ENCODE measurements around the gene MAD1L1. TPM values are rescaled to one million over a fixed set of nuclear protein-coding genes. Genes with fewer than 3 reads are reported as not detected.
"Not testable (repeated sequence)": the region's sequence is repeated elsewhere in the genome, so short reads cannot be mapped to it uniquely, and the experiment has no call there.

Gene MAD1L1
- total RNA-seq, 2 donors from 2014 or later = 34.2 to 53.5 TPM

GRCh38 chr7:1978656-1979590 lies 253.8 kb downstream of the MAD1L1 start:
- peak overlapping the region in 1 of 2 donors; percentile 9 for H3K27ac Mint-ChIP-seq

GRCh38 chr7:1977876-1978441 lies 254.8 kb downstream of the MAD1L1 start:
- Mint-ChIP-seq H3K27ac (peak overlapping the region in 1 of 2 donors; percentile 66), H3K36me3 (peaks cover 0 to 6% of the 10 kb centered on the region in 2 donors), H3K9me3 (no peaks in the 10 kb centered on the region)
- no peak for ATAC-seq
- no peak for DNase-seq (ENCODE audit: low spot score in 2 of 2)

More at GRCh38 chr7:1978656-1979590, 253.8 kb downstream of the MAD1L1 start:
- no peak for ATAC-seq
- DNase-seq (ENCODE audit: low spot score in 2 of 2) = no peak
- no peaks in the 10 kb centered on the region for H3K9me3 Mint-ChIP-seq
- H3K36me3 Mint-ChIP-seq = peaks cover 0 to 6% of the 10 kb centered on the region in 2 donors

GRCh38 chr7:1977059-1977875 lies 255.5 kb downstream of the MAD1L1 start:
- peaks cover 0 to 6% of the 10 kb centered on the region in 2 donors for H3K36me3 Mint-ChIP-seq
- H3K27ac Mint-ChIP-seq = peak overlapping the region in 1 of 2 donors; percentile 66
- no peaks in the 10 kb centered on the region for H3K9me3 Mint-ChIP-seq
- no peak for ATAC-seq
- no peak for DNase-seq (ENCODE audit: low spot score in 2 of 2)

- H3K36me3 Mint-ChIP-seq; DNase-seq (ENCODE audit: low spot score in 2 of 2); ATAC-seq; H3K27ac Mint-ChIP-seq; H3K9me3 Mint-ChIP-seq: not testable (repeated sequence)
Observed at GRCh38 chr7:1976521-1976920, 256.2 kb downstream of the MAD1L1 start.

GRCh38 chr7:1975581-1975980 lies 257.2 kb downstream of the MAD1L1 start:
- Mint-ChIP-seq H3K9me3 (no peaks in the 10 kb centered on the region), H3K27ac (no peak overlapping the region), H3K36me3 (peaks cover 0 to 6% of the 10 kb centered on the region in 2 donors)
- ATAC-seq = no peak
- DNase-seq (ENCODE audit: low spot score in 2 of 2) = no peak

GRCh38 chr7:1975179-1975578 lies 257.6 kb downstream of the MAD1L1 start:
- Mint-ChIP-seq H3K9me3 (no peaks in the 10 kb centered on the region), H3K36me3 (peaks cover 0 to 6% of the 10 kb centered on the region in 2 donors), H3K27ac (no peak overlapping the region)
- DNase-seq (ENCODE audit: low spot score in 2 of 2) = no peak
- no peak for ATAC-seq

GRCh38 chr7:1974290-1975101 lies 258.2 kb downstream of the MAD1L1 start:
- ATAC-seq (no peak), DNase-seq (ENCODE audit: low spot score in 2 of 2) (no peak)
- Mint-ChIP-seq H3K9me3 (no peaks in the 10 kb centered on the region), H3K27ac (peak overlapping the region in 1 of 2 donors; percentile 33), H3K36me3 (peaks cover 0 to 6% of the 10 kb centered on the region in 2 donors)

GRCh38 chr7:1973321-1974251 lies 259.2 kb downstream of the MAD1L1 start:
- Mint-ChIP-seq H3K36me3 (peaks cover 0 to 6% of the 10 kb centered on the region in 2 donors), H3K27ac (peak overlapping the region in 1 of 2 donors; percentile 33), H3K9me3 (no peaks in the 10 kb centered on the region)
- no peak for ATAC-seq
- no peak for DNase-seq (ENCODE audit: low spot score in 2 of 2)

- no peak overlapping the region for H3K27ac Mint-ChIP-seq
- ATAC-seq = no peak
- no peaks in the 10 kb centered on the region for H3K9me3 Mint-ChIP-seq
- no peak for DNase-seq (ENCODE audit: low spot score in 2 of 2)
- peaks cover 1 to 10% of the 10 kb centered on the region in 2 donors for H3K36me3 Mint-ChIP-seq
Observed at GRCh38 chr7:1972744-1973143, 260.0 kb downstream of the MAD1L1 start.

GRCh38 chr7:1971946-1972654 lies 260.6 kb downstream of the MAD1L1 start:
- H3K27ac Mint-ChIP-seq = no peak overlapping the region

GRCh38 chr7:1970895-1971294 lies 261.9 kb downstream of the MAD1L1 start:
- no peak overlapping the region for H3K27ac Mint-ChIP-seq
- no peaks in the 10 kb centered on the region for H3K9me3 Mint-ChIP-seq
- ATAC-seq (no peak), DNase-seq (ENCODE audit: low spot score in 2 of 2) (no peak)
- peaks cover 9 to 19% of the 10 kb centered on the region in 2 donors for H3K36me3 Mint-ChIP-seq

More at GRCh38 chr7:1971946-1972654, 260.6 kb downstream of the MAD1L1 start:
- DNase-seq (ENCODE audit: low spot score in 2 of 2) (no peak), ATAC-seq (no peak)
- Mint-ChIP-seq H3K36me3 (peaks cover 8 to 16% of the 10 kb centered on the region in 2 donors), H3K9me3 (no peaks in the 10 kb centered on the region)

GRCh38 chr7:1970285-1970660 lies 262.5 kb downstream of the MAD1L1 start:
- not testable (repeated sequence) for DNase-seq (ENCODE audit: low spot score in 2 of 2); H3K9me3 Mint-ChIP-seq; H3K27ac Mint-ChIP-seq; ATAC-seq
- H3K36me3 Mint-ChIP-seq = peaks cover 9 to 24% of the 10 kb centered on the region in 2 donors

GRCh38 chr7:1969459-1970284 lies 263.1 kb downstream of the MAD1L1 start:
- ATAC-seq (peak in 1 of 2 donors; percentile 35), DNase-seq (ENCODE audit: low spot score in 2 of 2) (no peak)
- Mint-ChIP-seq H3K9me3 (no peaks in the 10 kb centered on the region), H3K27ac (no peak overlapping the region), H3K36me3 (peaks cover 9 to 30% of the 10 kb centered on the region in 2 donors)

Data from activated naive CD4-positive, alpha-beta T cell treated with anti-CD3 and anti-CD28 coated beads, Interleukin-2, amount 50 U/mL, for 72 hours (primary cell).